Renal pelvis (tissue), 4 donors: ENCODE data around the gene GPR156. TPM values are rescaled to one million over a fixed set of nuclear protein-coding genes. Genes with fewer than 3 reads are reported as not detected.

ENCODE experiments used
- DNase-seq: peaks from one replicate; pipeline ENCODE4 v3.0.0-alpha.2; 2013
- polyA plus RNA-seq, 3 donors: library from polyadenylated mRNA; unstranded; fragments of 120-200 nt; gene quantifications; one replicate each; pipeline ENCODE4 v1.2.1, GENCODE V29; 2013; ENCODE audit not compliant: insufficient read length in 3 of 3

GPR156 gene
- polyA plus RNA-seq, 3 donors = 2.9 to 3.6 (median 3.3) TPM

DNA sequence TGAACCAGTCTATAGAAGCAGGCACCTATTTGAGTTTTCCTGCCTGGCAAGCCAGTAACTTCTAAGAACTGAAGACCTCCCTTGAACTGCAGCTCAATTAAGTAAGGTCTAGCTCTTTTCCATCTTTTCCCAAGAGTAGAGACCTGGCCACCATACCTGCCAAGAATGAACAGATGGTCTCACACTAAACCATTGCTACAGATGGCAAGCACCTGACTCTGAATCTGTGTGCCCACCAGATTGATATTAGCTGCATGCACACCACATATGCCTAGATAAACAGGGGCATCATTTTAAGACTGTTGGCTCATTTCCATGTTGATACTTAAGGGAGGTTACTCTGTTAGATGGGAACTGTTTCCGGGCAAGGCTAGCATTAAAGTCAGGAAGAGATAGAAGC lies 156.0 kb downstream of the GPR156 start:
- DNase-seq = no peak

- no peak for DNase-seq
Observed at GRCh38 chr3:120125992-120126391, 159.0 kb downstream of the GPR156 start.

GRCh38 chr3:120119846-120120510 lies 165.0 kb downstream of the GPR156 start:
- no peak for DNase-seq

Other genes starting within 250 kb of the GPR156 start
- 10 to 100 TPM; 41.2 to 47.6 (median 44.2) TPM for gene GSK3B, start 190.8 kb downstream of the GPR156 start, polyA plus RNA-seq
- 10 to 100 TPM; 22.0 to 32.3 (median 31.0) TPM for gene LRRC58, start 64.1 kb upstream of the GPR156 start, polyA plus RNA-seq
- gene FSTL1, start 165.8 kb upstream of the GPR156 start, polyA plus RNA-seq = 100 to 1,000 TPM; 470 to 549 (median 480) TPM